Measurements from ENCODE around the gene NOLC1. TPM values are rescaled to one million over a fixed set of nuclear protein-coding genes. Genes with fewer than 3 reads are reported as not detected.

NOLC1 gene
- total and polyA plus RNA-seq, 4 donors, result 11.6 to 26.3 (median 20.4) TPM

DNA sequence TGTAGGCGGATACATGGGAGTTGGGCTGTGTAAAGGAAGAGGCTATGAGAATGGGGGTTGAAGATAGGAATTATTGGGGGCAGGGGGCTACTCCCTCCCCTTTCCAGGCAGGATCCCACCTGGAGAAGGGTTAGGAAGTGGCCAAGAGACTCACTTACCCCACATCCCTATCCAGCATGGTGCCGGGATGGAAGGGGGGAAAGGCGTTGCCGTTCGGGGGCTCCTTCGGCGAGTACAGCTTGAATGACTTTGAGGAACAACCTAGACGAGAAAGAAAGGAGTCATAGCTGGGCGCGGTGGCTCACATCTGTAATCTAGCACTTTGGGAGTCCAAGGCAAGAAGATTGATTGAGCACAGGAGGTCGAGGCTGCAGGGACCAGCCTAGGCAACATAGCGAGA, 40.9 kb upstream of the NOLC1 start:
- WGBS, result 96% methylated on average over 12 of the region's 12 CpGs
- no peaks in the 10 kb centered on the region for H3K9me3 ChIP-seq (ENCODE audit: control insufficient read depth in 4 of 4, low read length in 3 of 4)
- H3K27me3 ChIP-seq (ENCODE audit: control insufficient read depth in 4 of 4, insufficient read depth in 4 of 4, low read length in 3 of 4), result no peaks in the 10 kb centered on the region
- peaks cover 6 to 27% (median 21%) of the 10 kb centered on the region in 4 donors for H3K4me1 ChIP-seq (ENCODE audit: control insufficient read depth in 4 of 4, insufficient read depth in 4 of 4, low read length in 3 of 4)
- peaks cover 17 to 41% (median 35%) of the 10 kb centered on the region in 4 donors for H3K36me3 ChIP-seq (ENCODE audit: control insufficient read depth in 4 of 4, insufficient read depth in 3 of 4, low read depth in 1 of 4, low read length in 3 of 4)
- no peak overlapping the region for H3K4me3 ChIP-seq (ENCODE audit: low read depth in 1 of 3, low read length in 3 of 3)
- TF ChIP-seq NR2F2 (IDR thresholded peaks at IDR 0.05), result no peak
- no peak for TF ChIP-seq EGR1 (IDR thresholded peaks at IDR 0.05; ENCODE audit: low read depth in 2 of 2)
- TF ChIP-seq TAF1 (conservative IDR thresholded peaks at IDR 0.05), result no peak
- no peak for TF ChIP-seq SP1 (IDR thresholded peaks at IDR 0.05)
- TF ChIP-seq, protein P1, sequence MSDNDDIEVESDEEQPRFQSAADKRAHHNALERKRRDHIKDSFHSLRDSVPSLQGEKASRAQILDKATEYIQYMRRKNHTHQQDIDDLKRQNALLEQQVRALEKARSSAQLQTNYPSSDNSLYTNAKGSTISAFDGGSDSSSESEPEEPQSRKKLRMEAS (IDR thresholded peaks at IDR 0.05), result no peak
- TF ChIP-seq, protein P2, sequence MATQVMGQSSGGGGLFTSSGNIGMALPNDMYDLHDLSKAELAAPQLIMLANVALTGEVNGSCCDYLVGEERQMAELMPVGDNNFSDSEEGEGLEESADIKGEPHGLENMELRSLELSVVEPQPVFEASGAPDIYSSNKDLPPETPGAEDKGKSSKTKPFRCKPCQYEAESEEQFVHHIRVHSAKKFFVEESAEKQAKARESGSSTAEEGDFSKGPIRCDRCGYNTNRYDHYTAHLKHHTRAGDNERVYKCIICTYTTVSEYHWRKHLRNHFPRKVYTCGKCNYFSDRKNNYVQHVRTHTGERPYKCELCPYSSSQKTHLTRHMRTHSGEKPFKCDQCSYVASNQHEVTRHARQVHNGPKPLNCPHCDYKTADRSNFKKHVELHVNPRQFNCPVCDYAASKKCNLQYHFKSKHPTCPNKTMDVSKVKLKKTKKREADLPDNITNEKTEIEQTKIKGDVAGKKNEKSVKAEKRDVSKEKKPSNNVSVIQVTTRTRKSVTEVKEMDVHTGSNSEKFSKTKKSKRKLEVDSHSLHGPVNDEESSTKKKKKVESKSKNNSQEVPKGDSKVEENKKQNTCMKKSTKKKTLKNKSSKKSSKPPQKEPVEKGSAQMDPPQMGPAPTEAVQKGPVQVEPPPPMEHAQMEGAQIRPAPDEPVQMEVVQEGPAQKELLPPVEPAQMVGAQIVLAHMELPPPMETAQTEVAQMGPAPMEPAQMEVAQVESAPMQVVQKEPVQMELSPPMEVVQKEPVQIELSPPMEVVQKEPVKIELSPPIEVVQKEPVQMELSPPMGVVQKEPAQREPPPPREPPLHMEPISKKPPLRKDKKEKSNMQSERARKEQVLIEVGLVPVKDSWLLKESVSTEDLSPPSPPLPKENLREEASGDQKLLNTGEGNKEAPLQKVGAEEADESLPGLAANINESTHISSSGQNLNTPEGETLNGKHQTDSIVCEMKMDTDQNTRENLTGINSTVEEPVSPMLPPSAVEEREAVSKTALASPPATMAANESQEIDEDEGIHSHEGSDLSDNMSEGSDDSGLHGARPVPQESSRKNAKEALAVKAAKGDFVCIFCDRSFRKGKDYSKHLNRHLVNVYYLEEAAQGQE (IDR thresholded peaks at IDR 0.05), result no peak
- no peak for TF ChIP-seq RXRA (IDR thresholded peaks at IDR 0.05)
- TF ChIP-seq HNF4G (IDR thresholded peaks at IDR 0.05), result no peak
- no peak overlapping the region for H3K9ac ChIP-seq (ENCODE audit: low read depth in 1 of 2, low read length in 2 of 2)
- H3K27ac ChIP-seq (ENCODE audit: low read depth in 1 of 2, low read length in 2 of 2), result no peak overlapping the region
- DNase-seq (ENCODE audit: low spot score), result no peak

DNA sequence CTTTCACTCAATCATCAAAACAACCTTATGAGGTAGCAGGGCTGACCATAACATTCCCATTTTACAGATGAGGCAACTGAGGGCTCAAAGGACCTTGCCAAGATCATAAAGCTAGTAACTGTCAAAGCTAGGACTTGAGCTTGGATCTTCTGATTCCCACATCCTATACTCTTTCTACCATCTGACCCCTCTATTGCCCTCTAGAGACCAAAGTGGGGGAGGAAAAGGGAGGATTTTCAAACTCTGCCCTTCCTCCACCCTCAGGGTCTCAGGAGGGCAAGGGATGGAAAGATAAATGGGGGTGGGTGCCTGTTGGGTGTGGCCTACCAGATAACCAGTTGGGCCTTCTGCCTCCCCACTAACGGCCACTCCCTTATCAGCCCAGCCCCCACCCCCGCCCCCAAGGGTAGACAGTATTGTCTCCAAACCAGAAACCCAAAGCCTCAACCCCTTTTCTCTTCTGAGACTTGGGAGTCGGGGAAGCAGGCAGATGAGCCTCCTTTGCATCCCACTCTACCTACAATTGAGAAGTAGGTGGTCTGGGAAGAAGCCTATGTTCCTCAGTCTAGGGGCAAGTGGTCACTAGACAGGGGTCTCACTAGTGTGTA, 39.9 kb upstream of the NOLC1 start:
- no peak overlapping the region for H3K4me3 ChIP-seq (ENCODE audit: low read depth in 1 of 3, low read length in 3 of 3)
- H3K9ac ChIP-seq (ENCODE audit: low read depth in 1 of 2, low read length in 2 of 2), result no peak overlapping the region
- H3K4me1 ChIP-seq (ENCODE audit: control insufficient read depth in 4 of 4, insufficient read depth in 4 of 4, low read length in 3 of 4), result peaks cover 6 to 37% (median 31%) of the 10 kb centered on the region in 4 donors
- WGBS, result 76% methylated on average over 3 of the region's 3 CpGs
- H3K36me3 ChIP-seq (ENCODE audit: control insufficient read depth in 4 of 4, insufficient read depth in 3 of 4, low read depth in 1 of 4, low read length in 3 of 4), result peaks cover 17 to 39% (median 35%) of the 10 kb centered on the region in 4 donors
- no peak overlapping the region for H3K27ac ChIP-seq (ENCODE audit: low read depth in 1 of 2, low read length in 2 of 2)
- no peaks in the 10 kb centered on the region for H3K9me3 ChIP-seq (ENCODE audit: control insufficient read depth in 4 of 4, low read length in 3 of 4)
- TF ChIP-seq, protein P2 (IDR thresholded peaks at IDR 0.05), result no peak
- TF ChIP-seq SP1 (IDR thresholded peaks at IDR 0.05), result no peak
- TF ChIP-seq FOXA2 (IDR thresholded peaks at IDR 0.05), result no peak
- TF ChIP-seq EGR1 (IDR thresholded peaks at IDR 0.05; ENCODE audit: low read depth in 2 of 2), result no peak
- TF ChIP-seq TAF1 (conservative IDR thresholded peaks at IDR 0.05), result no peak
- no peak for TF ChIP-seq NR2F2 (IDR thresholded peaks at IDR 0.05)
- TF ChIP-seq, protein P1 (IDR thresholded peaks at IDR 0.05), result no peak
- TF ChIP-seq FOXA1 (IDR thresholded peaks at IDR 0.05), result no peak
- no peak for TF ChIP-seq HNF4A (conservative IDR thresholded peaks at IDR 0.05)
- no peak for TF ChIP-seq GABPA (IDR thresholded peaks at IDR 0.05 in 1 of 2, conservative IDR thresholded peaks at IDR 0.05 in 1 of 2)
- no peak for TF ChIP-seq HNF4G (IDR thresholded peaks at IDR 0.05)
- TF ChIP-seq, protein P3, sequence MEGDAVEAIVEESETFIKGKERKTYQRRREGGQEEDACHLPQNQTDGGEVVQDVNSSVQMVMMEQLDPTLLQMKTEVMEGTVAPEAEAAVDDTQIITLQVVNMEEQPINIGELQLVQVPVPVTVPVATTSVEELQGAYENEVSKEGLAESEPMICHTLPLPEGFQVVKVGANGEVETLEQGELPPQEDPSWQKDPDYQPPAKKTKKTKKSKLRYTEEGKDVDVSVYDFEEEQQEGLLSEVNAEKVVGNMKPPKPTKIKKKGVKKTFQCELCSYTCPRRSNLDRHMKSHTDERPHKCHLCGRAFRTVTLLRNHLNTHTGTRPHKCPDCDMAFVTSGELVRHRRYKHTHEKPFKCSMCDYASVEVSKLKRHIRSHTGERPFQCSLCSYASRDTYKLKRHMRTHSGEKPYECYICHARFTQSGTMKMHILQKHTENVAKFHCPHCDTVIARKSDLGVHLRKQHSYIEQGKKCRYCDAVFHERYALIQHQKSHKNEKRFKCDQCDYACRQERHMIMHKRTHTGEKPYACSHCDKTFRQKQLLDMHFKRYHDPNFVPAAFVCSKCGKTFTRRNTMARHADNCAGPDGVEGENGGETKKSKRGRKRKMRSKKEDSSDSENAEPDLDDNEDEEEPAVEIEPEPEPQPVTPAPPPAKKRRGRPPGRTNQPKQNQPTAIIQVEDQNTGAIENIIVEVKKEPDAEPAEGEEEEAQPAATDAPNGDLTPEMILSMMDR (IDR thresholded peaks at IDR 0.05; ENCODE audit: low read depth, low read length, missing input control), result no peak
- TF ChIP-seq, protein P4, sequence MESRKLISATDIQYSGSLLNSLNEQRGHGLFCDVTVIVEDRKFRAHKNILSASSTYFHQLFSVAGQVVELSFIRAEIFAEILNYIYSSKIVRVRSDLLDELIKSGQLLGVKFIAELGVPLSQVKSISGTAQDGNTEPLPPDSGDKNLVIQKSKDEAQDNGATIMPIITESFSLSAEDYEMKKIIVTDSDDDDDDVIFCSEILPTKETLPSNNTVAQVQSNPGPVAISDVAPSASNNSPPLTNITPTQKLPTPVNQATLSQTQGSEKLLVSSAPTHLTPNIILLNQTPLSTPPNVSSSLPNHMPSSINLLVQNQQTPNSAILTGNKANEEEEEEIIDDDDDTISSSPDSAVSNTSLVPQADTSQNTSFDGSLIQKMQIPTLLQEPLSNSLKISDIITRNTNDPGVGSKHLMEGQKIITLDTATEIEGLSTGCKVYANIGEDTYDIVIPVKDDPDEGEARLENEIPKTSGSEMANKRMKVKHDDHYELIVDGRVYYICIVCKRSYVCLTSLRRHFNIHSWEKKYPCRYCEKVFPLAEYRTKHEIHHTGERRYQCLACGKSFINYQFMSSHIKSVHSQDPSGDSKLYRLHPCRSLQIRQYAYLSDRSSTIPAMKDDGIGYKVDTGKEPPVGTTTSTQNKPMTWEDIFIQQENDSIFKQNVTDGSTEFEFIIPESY (IDR thresholded peaks at IDR 0.05), result no peak
- no peak for TF ChIP-seq JUND (IDR thresholded peaks at IDR 0.05)
- TF ChIP-seq YY1 (IDR thresholded peaks at IDR 0.05), result no peak
- TF ChIP-seq, protein P5, sequence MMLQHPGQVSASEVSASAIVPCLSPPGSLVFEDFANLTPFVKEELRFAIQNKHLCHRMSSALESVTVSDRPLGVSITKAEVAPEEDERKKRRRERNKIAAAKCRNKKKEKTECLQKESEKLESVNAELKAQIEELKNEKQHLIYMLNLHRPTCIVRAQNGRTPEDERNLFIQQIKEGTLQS (IDR thresholded peaks at IDR 0.05), result no peak
- TF ChIP-seq RAD21 (IDR thresholded peaks at IDR 0.05), result no peak
- TF ChIP-seq RXRA (IDR thresholded peaks at IDR 0.05), result no peak
- no peaks in the 10 kb centered on the region for H3K27me3 ChIP-seq (ENCODE audit: control insufficient read depth in 4 of 4, insufficient read depth in 4 of 4, low read length in 3 of 4)
- DNase-seq (ENCODE audit: low spot score), result peak; percentile 74

Data from liver (tissue), 9 donors.